Measurements from ENCODE around the gene FOXP1. TPM values are rescaled to one million over a fixed set of nuclear protein-coding genes. Genes with fewer than 3 reads are reported as not detected.

FOXP1 gene
- polyA plus RNA-seq, 1 experiment = 56.6 TPM

GRCh38 chr3:71154846-71155245 lies 428.7 kb downstream of the FOXP1 start:
- Histone ChIP-seq H3K9me3 (ENCODE audit: control insufficient read depth, insufficient read depth, low read length) (no peaks in the 10 kb centered on the region), H3K27me3 (ENCODE audit: control insufficient read depth, insufficient read depth, low read length) (no peaks in the 10 kb centered on the region), H3K4me3 (ENCODE audit: low read depth, low read length) (no peak overlapping the region), H3K27ac (ENCODE audit: low read depth, low read length) (no peak overlapping the region)
- no peak for TF ChIP-seq CTCF (IDR thresholded peaks at IDR 0.05; ENCODE audit: low read depth, low read length)
- POLR2A ChIA-PET = no interaction called here
- CTCF ChIA-PET = no interaction called here
- DNase-seq (ENCODE audit: low read depth, low spot score) = no peak

- Histone ChIP-seq H3K4me3 (ENCODE audit: low read depth, low read length) (no peak overlapping the region), H3K9me3 (ENCODE audit: control insufficient read depth, insufficient read depth, low read length) (no peaks in the 10 kb centered on the region), H3K27ac (ENCODE audit: low read depth, low read length) (no peak overlapping the region), H3K27me3 (ENCODE audit: control insufficient read depth, insufficient read depth, low read length) (no peaks in the 10 kb centered on the region)
- POLR2A ChIA-PET = no interaction called here
- no peak for TF ChIP-seq CTCF (IDR thresholded peaks at IDR 0.05; ENCODE audit: low read depth, low read length)
- CTCF ChIA-PET = no interaction called here
- no peak for DNase-seq (ENCODE audit: low read depth, low spot score)
Observed at GRCh38 chr3:71153713-71154112, 429.8 kb downstream of the FOXP1 start.

GRCh38 chr3:71152892-71153265 lies 430.6 kb downstream of the FOXP1 start:
- POLR2A ChIA-PET = no interaction called here
- no peaks in the 10 kb centered on the region for H3K27me3 ChIP-seq (ENCODE audit: control insufficient read depth, insufficient read depth, low read length)
- H3K9me3 ChIP-seq (ENCODE audit: control insufficient read depth, insufficient read depth, low read length) = no peaks in the 10 kb centered on the region
- no peak for DNase-seq (ENCODE audit: low read depth, low spot score)
- no peak overlapping the region for H3K27ac ChIP-seq (ENCODE audit: low read depth, low read length)
- no peak for TF ChIP-seq CTCF (IDR thresholded peaks at IDR 0.05; ENCODE audit: low read depth, low read length)
- no peak overlapping the region for H3K4me3 ChIP-seq (ENCODE audit: low read depth, low read length)
- CTCF ChIA-PET = interaction anchor here (0.6 kb wide), 1 partner anchor 197 kb away, joined by 6 read pairs; no protein-coding TSS in a partner anchor

GRCh38 chr3:71152039-71152891 lies 431.3 kb downstream of the FOXP1 start:
- ChIA-PET POLR2A (interaction anchor here (0.6 kb wide), 1 partner anchor 51 kb away, joined by 9 read pairs; no protein-coding TSS in a partner anchor), CTCF (interaction anchor here (0.6 to 1.1 kb wide), 2 partner anchors 9 to 196 kb away, joined by 3 to 6 read pairs; no protein-coding TSS in a partner anchor)
- H3K9me3 ChIP-seq (ENCODE audit: control insufficient read depth, insufficient read depth, low read length) = no peaks in the 10 kb centered on the region
- no peak overlapping the region for H3K27ac ChIP-seq (ENCODE audit: low read depth, low read length)
- H3K4me3 ChIP-seq (ENCODE audit: low read depth, low read length) = no peak overlapping the region
- no peak for TF ChIP-seq CTCF (IDR thresholded peaks at IDR 0.05; ENCODE audit: low read depth, low read length)
- no peak for DNase-seq (ENCODE audit: low read depth, low spot score)
- no peaks in the 10 kb centered on the region for H3K27me3 ChIP-seq (ENCODE audit: control insufficient read depth, insufficient read depth, low read length)

All from AG04450 (cell line).